H9 (cell line): ENCODE results near the gene NEURL1B. TPM values are rescaled to one million over a fixed set of nuclear protein-coding genes. Genes with fewer than 3 reads are reported as not detected.

Experiments
- DNase-seq: peaks from one replicate; pipeline ENCODE4 v3.0.0-alpha.2; 2017
- H2AFZ ChIP-seq: one replicate; pipeline ENCODE4 v1.6.1; 2013; ENCODE audit warnings: mild to moderate bottlenecking, low read length, control low read depth, moderate library complexity
- H2AK5ac ChIP-seq: 2 replicates; pipeline ENCODE4 v1.6.1; 2013; ENCODE audit warnings: low read length, control low read depth, mixed read lengths; ENCODE audit not compliant: insufficient read length
- H2BK120ac ChIP-seq: one replicate; pipeline ENCODE4 v1.6.1; 2013; ENCODE audit warnings: low read depth, mild to moderate bottlenecking, low read length, control low read depth, inconsistent platforms; ENCODE audit not compliant: poor library complexity, severe bottlenecking
- H2BK12ac ChIP-seq: 2 replicates; pipeline ENCODE4 v1.6.1; 2013; ENCODE audit warnings: low read length, control low read depth, mixed read lengths, low read depth; ENCODE audit not compliant: insufficient read length
- H2BK15ac ChIP-seq: 2 replicates; pipeline ENCODE4 v1.6.1; 2013; ENCODE audit warnings: low read depth, low read length, control low read depth
- H2BK20ac ChIP-seq: one replicate; pipeline ENCODE4 v1.6.1; 2013; ENCODE audit warnings: low read depth, mild to moderate bottlenecking, low read length, control low read depth, inconsistent platforms; ENCODE audit not compliant: poor library complexity, severe bottlenecking
- H2BK5ac ChIP-seq: 2 replicates; pipeline ENCODE4 v1.6.1; 2013; ENCODE audit warnings: low read length, control low read depth, mixed read lengths; ENCODE audit not compliant: insufficient read length
- H3K14ac ChIP-seq: 2 replicates; pipeline ENCODE4 v1.6.1; 2013; ENCODE audit warnings: low read length, control low read depth; ENCODE audit not compliant: insufficient read depth
- H3K18ac ChIP-seq: 2 replicates; pipeline ENCODE4 v1.6.1; 2013; ENCODE audit warnings: low read depth, mild to moderate bottlenecking, mixed read lengths, low read length, control low read depth; ENCODE audit not compliant: insufficient read length
- H3K23ac ChIP-seq: 2 replicates; pipeline ENCODE4 v1.6.1; 2013; ENCODE audit warnings: low read length, control low read depth, mixed read lengths, low read depth; ENCODE audit not compliant: insufficient read length
- H3K23me2 ChIP-seq: 2 replicates; pipeline ENCODE4 v1.6.1; 2013; ENCODE audit warnings: low read depth, mild to moderate bottlenecking, mixed read lengths, low read length, control low read depth; ENCODE audit not compliant: insufficient read length, poor library complexity, severe bottlenecking
- H3K27ac ChIP-seq: 2 replicates; pipeline ENCODE4 v1.5.1; 2013; ENCODE audit warnings: low read length, control low read depth, mixed read lengths, low read depth; ENCODE audit not compliant: insufficient read length
- H3K27me3 ChIP-seq: 2 replicates; pipeline ENCODE4 v1.6.1; 2013; ENCODE audit warnings: low read length, control low read depth, inconsistent platforms; ENCODE audit not compliant: insufficient read depth
- H3K4ac ChIP-seq: 2 replicates; pipeline ENCODE4 v1.6.1; 2013; ENCODE audit warnings: low read depth, mild to moderate bottlenecking, control low read depth, inconsistent platforms, low read length, moderate library complexity
- H3K4me1 ChIP-seq: 2 replicates; pipeline ENCODE4 v1.6.1; 2013; ENCODE audit warnings: low read length, control low read depth, inconsistent platforms; ENCODE audit not compliant: insufficient read depth
- H3K4me2 ChIP-seq: 2 replicates; pipeline ENCODE4 v1.6.1; 2013; ENCODE audit warnings: low read length, control low read depth, mixed read lengths; ENCODE audit not compliant: insufficient read length, insufficient read depth
- H3K56ac ChIP-seq: 2 replicates; pipeline ENCODE4 v1.6.1; 2013; ENCODE audit warnings: low read depth, mild to moderate bottlenecking, mixed read lengths, low read length, control low read depth; ENCODE audit not compliant: insufficient read length
- H3K79me1 ChIP-seq: 2 replicates; pipeline ENCODE4 v1.6.1; 2013; ENCODE audit warnings: low read depth, mild to moderate bottlenecking, moderate library complexity, low read length, control low read depth, inconsistent platforms; ENCODE audit not compliant: insufficient read depth, poor library complexity, severe bottlenecking
- H3K79me2 ChIP-seq: 2 replicates; pipeline ENCODE4 v1.6.1; 2013; ENCODE audit warnings: low read length, control low read depth, inconsistent platforms; ENCODE audit not compliant: insufficient read depth
- H3K9ac ChIP-seq: 2 replicates; pipeline ENCODE4 v1.6.1; 2013; ENCODE audit warnings: low read length, control low read depth, mixed read lengths; ENCODE audit not compliant: insufficient read length; ENCODE audit errors: extremely low read depth
- H3K9me3 ChIP-seq: one replicate; pipeline ENCODE4 v1.6.1; 2013; ENCODE audit warnings: low read depth, low read length, inconsistent platforms; ENCODE audit not compliant: control insufficient read depth
- H3T11ph ChIP-seq: one replicate; pipeline ENCODE4 v1.6.1; 2013; ENCODE audit warnings: mild to moderate bottlenecking, low read length, control low read depth, inconsistent platforms
- H4K20me1 ChIP-seq: one replicate; pipeline ENCODE4 v1.6.1; 2013; ENCODE audit not compliant: control insufficient read depth, insufficient read length, insufficient read depth
- H4K5ac ChIP-seq: 2 replicates; pipeline ENCODE4 v1.6.1; 2013; ENCODE audit warnings: low read depth, mild to moderate bottlenecking, mixed read lengths, low read length, control low read depth; ENCODE audit not compliant: insufficient read length
- H4K8ac ChIP-seq: replicated peaks from 2 replicates; pipeline ENCODE4 v1.6.1; 2013; ENCODE audit warnings: low read length, control low read depth, mixed read lengths, low read depth; ENCODE audit not compliant: insufficient read length
- H4K91ac ChIP-seq: 2 replicates; pipeline ENCODE4 v1.6.1; 2013; ENCODE audit warnings: low read depth, mild to moderate bottlenecking, moderate library complexity, mixed read lengths, low read length, control low read depth; ENCODE audit not compliant: insufficient read length
- H3K27ac Mint-ChIP-seq, 3 experiments: 2 replicates in 2 of 3; 3 replicates in 1 of 3; pipeline ENCODE4 v1.8.0; 2020 to 2021; ENCODE audit warnings: mixed read lengths in 3 of 3, mild to moderate bottlenecking in 1 of 3, moderate library complexity in 1 of 3
- H3K27me3 Mint-ChIP-seq: 2 replicates; pipeline ENCODE4 v1.8.0; 2021; ENCODE audit warnings: low read depth, mild to moderate bottlenecking, moderate library complexity, mixed read lengths
- H3K36me3 Mint-ChIP-seq, 3 experiments: 2 replicates in 2 of 3; 3 replicates in 1 of 3; pipeline ENCODE4 v1.8.0; 2020 to 2021; ENCODE audit warnings: low read depth in 3 of 3, mixed read lengths in 3 of 3; ENCODE audit not compliant: insufficient read depth in 1 of 3
- H3K4me1 Mint-ChIP-seq, 2 experiments: 2 replicates each; pipeline ENCODE4 v1.8.0; 2020; ENCODE audit warnings: mixed read lengths in 2 of 2
- H3K4me3 Mint-ChIP-seq, 2 experiments: 2 replicates in 1 of 2; 3 replicates in 1 of 2; pipeline ENCODE4 v1.8.0; 2020 to 2021; ENCODE audit warnings: mild to moderate bottlenecking in 2 of 2, mixed read lengths in 2 of 2, moderate library complexity in 1 of 2
- H3K9me3 Mint-ChIP-seq, 2 experiments: 2 replicates in 1 of 2; 3 replicates in 1 of 2; pipeline ENCODE4 v1.8.0; 2020; ENCODE audit warnings: mild to moderate bottlenecking in 2 of 2, mixed read lengths in 2 of 2, moderate library complexity in 1 of 2
- CTCF ChIP-seq: fragments of 200-600 bp; sonication (generic); conservative IDR thresholded peaks from 3 replicates; pipeline ENCODE4 v1.8.0; 2021; ENCODE audit warnings: antibody characterized with exemption, mild to moderate bottlenecking
- WGBS: extraction: QIAGEN DNeasy Blood & Tissue Kit; methylation state at CpG from one replicate; pipeline ENCODE4 v1.1.7; 2013; ENCODE audit warnings: missing lambda C conversion rate, low lambda C conversion rate, mixed read lengths; ENCODE audit not compliant: insufficient read length; ENCODE audit errors: extremely low coverage; 5-methylcytosine and 5-hydroxymethylcytosine counted together
- total RNA-seq: library from RNA; stranded (reverse); gene quantifications from 2 replicates; pipeline ENCODE4 v1.2.1, GENCODE V29; 2021

The NEURL1B gene
- total RNA-seq, 1 experiment from 2014 or later: 3.6 TPM

- Histone ChIP-seq H3K27me3 (no peaks in the 10 kb centered on the region), H2BK120ac (no peak overlapping the region), H3K9ac (no peak overlapping the region), H4K5ac (no peak overlapping the region), H4K8ac (no peak overlapping the region), H2BK20ac (no peak overlapping the region), H3K4ac (no peak overlapping the region), H2BK12ac (no peak overlapping the region), H2BK5ac (no peak overlapping the region), H3K14ac (no peak overlapping the region), H4K20me1 (no peaks in the 10 kb centered on the region), H3K4me2 (no peak overlapping the region), H3K27ac (no peak overlapping the region), H3K23me2 (no peaks in the 10 kb centered on the region), H3T11ph (no peak overlapping the region), H2AFZ (no peak overlapping the region), H3K79me2 (no peaks in the 10 kb centered on the region), H3K9me3 (no peaks in the 10 kb centered on the region), H2AK5ac (no peak overlapping the region), H3K23ac (no peak overlapping the region), H3K18ac (no peak overlapping the region), H4K91ac (no peak overlapping the region), H3K4me1 (no peaks in the 10 kb centered on the region), H2BK15ac (no peak overlapping the region), H3K56ac (no peak overlapping the region), H3K79me1 (no peaks in the 10 kb centered on the region)
- H3K27me3 Mint-ChIP-seq: peaks cover 75% of the 10 kb centered on the region
- H3K27ac Mint-ChIP-seq: no peak overlapping the region
- no peak for TF ChIP-seq CTCF
- peaks cover 2 to 3% of the 10 kb centered on the region in 2 experiments; a peak in 1 of 4 replicates for H3K4me1 Mint-ChIP-seq
- DNase-seq: no peak
- WGBS: no CpG with 5 or more reads among the region's 7 CpGs
- no peak overlapping the region for H3K4me3 Mint-ChIP-seq
- no peaks in the 10 kb centered on the region for H3K9me3 Mint-ChIP-seq
- H3K36me3 Mint-ChIP-seq: no peaks in the 10 kb centered on the region
Measured at GRCh38 chr5:172727551-172727950, 86.5 kb downstream of the NEURL1B start.
